GM19023 (cell line): ENCODE data around the gene CLPX.
"Not testable (repeated sequence)": the region's sequence is repeated elsewhere in the genome, so short reads cannot be mapped to it uniquely, and the experiment has no call there.

Experiments used
- ATAC-seq: cut with Tn5 transposase; IDR thresholded peaks from one replicate; pipeline ENCODE4 v1.9.1; 2021; ENCODE audit warnings: mild to moderate bottlenecking, moderate library complexity; ENCODE audit not compliant: unreplicated experiment

Gene CLPX

DNA sequence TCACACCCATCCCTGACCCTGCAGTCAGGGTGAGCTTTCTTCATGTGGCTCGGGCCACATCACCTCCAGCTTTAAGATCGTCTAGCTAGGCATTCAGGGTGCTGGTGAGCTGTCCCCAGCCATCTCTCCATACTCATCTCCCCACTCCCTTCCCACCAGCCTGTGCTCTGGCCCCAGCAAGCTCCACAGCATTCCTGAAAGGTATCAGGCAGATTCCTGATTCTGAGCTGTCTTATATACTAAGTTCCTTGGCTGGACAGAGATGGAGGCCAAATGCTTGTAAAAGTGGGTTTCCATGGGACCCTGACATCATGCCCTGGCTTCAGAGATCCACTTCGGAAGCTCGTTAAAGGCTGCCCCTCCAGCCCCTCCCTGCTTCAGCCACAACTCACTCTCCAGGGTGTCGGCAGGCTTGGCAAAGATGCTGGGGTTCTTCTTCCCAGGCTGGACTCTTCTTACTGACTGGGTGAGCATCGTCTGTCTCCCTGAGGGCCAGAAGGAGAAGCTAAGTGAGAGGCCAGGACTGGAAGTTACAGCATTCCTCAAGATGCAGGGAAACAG, 22.2 kb upstream of the CLPX start:
- ATAC-seq, result no peak

DNA sequence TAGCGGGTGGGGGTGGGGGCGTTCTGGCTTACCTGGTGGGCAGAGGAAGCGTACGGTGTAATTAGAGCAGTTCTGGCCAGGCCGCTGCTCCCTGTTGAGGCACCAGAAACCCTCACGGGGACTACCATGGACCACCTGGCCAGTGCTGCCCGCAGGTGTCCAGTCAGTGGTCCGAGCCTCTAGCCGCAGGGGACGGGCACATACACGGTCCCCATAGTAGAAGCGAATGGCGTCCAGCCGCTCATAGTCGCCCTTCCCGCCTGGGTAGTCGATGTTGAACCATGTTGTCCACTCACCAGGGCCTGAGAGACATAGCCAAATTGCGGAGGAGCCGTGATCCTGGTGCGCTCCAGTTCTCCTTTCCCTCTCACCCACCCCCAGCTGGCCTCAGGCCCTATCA, 21.6 kb upstream of the CLPX start:
- no peak for ATAC-seq

DNA sequence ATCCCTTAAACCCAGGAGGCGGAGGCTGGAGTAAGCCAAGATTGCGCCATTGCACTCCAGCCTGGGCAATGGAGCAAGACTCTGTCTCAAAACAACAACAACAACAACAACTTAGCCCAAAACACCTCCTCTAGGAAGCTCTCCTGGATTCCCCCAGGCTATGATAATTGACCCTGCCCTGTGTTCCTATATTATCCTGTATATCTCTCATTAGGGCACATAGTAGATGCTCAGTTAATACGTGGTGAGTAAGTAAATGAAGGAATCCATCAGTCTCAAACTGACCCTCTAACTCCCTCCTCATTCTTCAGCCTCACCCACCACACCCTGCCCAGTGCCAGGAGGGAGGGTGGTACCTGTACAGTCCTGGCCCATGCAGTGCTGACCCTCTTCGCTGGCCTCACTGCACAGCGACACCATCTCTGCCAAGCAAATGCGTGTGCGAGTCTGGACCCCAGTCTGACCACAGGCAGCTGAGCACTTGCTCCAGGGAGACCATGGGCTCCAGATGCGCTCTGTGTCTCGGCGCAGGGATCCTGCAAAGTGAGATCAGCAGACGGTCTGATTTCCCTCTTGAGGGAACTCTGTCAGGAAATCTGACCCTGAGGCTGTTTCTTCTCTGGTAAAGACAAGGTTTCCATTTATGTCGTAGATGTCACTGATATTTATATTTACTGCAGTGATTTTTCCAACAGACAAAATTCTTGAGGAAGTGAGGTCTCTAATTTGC, 20.0 kb upstream of the CLPX start:
- ATAC-seq, result no peak

DNA sequence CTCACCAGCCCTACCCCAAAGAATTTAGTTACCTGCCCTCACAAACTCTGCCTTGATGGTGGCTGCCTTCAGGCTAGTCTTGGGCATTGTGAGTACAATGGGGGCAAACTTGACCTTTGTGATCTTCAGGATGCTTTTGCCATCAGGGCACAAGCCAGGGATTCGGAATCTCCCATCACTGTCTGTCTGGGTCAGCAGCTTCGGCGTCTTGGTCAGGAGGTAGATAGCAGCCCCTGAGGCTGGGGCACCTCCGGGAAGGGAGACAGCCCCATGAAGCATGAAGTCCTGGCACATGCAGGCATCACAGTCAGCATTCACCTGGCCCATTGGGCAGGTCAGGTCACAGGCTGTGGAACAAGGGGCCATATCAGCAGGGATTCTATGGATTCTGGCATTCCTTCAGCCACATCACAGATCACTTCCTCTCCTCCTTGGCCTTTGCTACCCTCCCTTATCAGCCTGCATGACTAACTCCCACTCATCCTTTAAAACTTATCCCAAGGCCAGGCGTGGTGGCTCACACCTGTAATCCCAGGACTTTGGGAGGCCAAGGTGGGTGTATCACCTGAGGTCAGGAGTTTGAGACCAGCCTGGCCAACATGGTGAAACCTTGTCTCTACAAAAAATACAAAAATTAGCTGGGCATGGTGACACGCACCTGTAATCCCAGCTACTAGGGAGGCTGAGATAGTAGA, 19.2 kb upstream of the CLPX start:
- ATAC-seq, result no peak

DNA sequence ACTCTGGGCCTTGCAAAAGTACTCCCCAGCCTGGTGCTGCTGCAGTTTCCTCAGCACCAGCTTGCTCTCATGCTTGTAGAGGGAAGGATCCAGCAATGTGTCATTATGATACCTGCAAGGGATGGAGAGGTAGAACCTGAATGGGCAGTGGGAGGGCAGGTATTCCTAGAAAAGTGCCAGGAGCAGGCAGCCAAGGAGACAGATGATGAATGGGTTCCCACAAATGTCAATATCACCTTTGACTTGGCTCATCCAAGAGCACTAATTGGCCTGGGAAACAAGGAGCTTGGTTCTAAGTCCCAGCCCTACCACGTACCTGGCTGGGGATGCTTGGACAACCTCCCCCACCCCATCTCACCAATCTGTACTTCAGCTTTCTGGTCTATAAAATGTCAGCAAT, 16.8 kb upstream of the CLPX start:
- ATAC-seq, result no peak

DNA sequence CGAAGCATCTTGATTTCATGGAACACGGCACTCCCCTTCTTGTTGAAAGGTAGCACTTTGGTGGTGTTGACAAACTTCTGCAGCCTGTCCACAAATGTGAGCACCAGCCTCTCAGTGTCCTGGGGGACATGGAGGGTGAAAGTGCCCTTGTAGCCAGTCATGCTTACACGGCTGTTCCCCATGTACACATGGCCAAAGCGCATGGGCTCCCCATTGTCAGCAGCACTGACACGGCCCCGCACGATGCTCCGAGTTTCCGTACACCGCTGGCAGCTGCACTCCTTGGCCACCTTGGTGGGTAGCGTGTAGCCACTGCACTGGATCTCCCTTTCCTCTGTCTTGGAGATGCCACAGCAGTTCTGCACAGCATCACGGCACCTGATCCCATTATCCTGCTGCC, 13.4 kb upstream of the CLPX start:
- no peak for ATAC-seq

DNA sequence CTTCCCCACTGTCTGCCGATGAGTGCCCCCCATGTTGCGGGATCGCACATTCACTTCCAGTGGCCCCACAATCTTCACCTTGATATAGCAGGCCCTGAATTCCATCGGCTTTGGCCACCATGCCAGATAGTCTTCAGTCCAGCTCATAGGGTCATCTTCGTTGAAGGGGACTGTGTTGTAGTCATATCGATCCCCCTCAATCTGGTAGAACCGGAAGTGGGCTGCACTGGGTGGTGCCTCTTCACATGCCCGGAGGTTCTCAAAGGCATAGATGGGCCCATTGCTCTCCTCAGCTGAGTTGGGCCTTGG, 12.1 kb upstream of the CLPX start:
- ATAC-seq, result no peak

DNA sequence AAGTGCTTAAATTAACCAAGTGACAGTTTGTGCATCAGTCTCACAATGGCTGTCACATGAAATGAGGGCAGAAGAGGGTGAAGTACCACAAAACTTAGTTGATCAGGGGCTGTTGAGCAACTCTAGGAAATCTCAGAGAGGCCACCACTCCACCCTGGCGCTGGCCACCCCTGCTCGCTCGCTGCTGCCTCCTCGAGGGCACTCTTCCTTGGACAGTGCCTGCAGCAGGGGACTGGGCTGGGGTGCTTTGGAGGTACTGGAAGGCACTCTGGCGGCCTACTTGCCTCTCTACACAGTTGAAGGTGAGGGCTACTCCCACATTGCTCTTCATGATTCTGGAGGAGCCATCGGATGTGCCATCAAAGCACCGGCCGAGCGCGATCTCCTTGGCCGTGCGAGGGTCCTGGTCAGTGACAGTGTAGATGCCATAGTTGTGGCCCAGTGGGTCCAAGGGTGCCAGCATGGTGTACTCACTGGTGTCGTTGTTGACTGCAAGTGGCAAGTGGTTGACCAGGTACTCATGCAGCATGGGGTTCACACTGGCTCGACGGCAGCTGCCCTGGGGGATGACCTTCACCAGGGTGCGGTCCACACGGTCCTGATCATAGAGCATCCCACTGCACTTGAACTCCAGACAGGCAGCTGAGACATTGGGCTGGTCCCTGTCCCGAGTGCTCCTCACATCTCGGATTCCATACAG, 11.6 kb upstream of the CLPX start:
- no peak for ATAC-seq

DNA sequence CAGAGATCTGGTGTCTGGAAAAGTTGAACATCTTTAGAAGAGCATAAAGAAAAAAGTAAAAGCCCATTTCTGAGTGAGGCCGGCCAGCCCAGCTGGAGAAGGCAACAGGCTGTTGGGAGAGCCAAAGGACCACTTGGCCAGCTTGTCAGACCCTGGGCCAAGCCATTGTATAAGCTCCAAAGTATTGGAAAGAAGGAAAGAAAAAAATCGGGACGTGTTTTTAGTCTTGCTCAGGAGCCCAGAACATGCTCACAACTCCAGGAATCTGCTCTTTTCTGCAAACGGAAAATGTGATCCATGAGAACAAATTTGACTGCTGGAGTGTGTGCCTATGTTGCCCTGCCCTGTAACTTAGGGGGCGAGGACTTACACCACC, 10.4 kb upstream of the CLPX start:
- ATAC-seq, result no peak

DNA sequence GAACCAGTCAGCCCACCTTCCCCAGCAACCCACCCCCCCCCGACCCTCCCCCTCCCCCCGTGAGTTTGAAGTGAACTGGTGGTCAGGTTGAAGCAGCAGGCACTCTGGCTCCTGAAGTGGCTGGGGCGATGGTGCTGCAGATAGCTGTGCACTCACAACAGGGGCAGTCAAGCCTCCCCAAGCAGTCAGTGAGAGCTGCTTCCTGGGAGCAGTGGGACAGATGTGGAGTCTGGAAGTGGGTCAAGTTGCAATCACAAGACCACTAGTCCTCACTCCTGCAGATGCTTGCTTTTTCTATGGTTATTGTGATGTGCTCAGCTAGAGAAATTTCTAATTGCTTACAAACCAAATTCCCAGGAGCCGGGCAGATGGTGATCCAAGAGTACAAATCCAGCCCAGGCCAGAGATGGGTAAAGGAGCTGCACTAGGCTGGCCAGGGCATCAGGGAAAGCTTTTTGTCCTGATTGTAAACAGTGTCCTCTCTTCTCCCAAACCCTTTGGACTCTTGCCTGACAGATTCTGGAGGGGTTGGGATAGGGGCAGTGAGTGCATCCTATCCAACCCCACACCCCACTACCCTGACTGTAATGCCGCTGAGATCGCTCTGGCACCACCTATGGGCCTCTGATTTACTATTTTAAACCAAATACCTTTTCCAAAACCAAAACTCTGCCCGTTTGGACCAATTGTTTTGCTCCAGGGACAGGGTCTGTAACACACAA, 9.8 kb upstream of the CLPX start:
- no peak for ATAC-seq

DNA sequence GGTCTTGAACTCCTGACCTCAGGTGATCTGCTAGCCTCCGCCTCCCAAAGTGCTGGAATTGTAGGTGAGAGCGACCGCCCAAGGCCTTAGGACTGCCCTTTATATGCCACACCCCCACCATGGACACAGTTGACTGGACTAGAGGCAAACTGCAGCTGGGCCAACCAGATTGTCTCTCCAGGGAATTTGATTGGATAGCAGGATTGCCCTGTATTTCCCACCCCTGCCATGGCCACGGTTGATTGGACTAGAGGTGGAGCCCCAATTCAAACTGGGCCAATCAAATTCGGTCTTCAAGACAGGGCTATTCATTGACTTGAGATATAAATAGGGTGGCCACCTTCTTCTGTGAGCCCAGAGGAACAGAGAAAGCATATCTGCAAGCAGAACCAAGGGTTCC, 6.9 kb upstream of the CLPX start:
- no peak for ATAC-seq

DNA sequence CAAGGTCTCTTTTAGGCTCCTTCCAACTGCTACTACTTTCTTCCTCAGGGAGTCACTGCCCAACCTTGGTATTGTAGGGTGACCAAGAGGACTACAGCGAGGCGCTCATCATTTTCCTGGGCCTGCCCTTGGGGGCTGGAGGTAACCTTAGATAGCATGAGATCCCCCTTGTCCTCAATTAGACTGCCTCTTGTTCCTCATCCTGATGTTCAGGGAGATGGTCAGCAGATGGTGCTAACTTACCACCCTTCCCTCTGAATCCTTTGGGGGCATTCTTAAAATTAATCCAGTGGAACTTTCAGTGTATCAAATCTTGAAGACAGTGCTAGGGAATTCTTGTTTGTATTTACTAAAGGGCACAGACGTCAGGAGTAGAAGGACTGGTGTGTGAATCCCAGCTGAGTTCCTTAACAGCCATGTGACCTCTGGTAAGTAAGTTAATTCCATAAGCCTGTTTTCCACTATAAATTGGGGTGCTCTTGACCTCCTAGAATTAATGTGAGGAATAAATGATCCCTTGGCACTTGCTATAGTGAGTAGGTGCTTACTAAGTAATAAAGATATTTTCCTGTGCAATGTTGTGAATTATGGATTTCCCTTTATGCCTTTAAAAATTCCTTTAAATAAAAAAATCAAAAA, 4.1 kb upstream of the CLPX start:
- ATAC-seq, result no peak

DNA sequence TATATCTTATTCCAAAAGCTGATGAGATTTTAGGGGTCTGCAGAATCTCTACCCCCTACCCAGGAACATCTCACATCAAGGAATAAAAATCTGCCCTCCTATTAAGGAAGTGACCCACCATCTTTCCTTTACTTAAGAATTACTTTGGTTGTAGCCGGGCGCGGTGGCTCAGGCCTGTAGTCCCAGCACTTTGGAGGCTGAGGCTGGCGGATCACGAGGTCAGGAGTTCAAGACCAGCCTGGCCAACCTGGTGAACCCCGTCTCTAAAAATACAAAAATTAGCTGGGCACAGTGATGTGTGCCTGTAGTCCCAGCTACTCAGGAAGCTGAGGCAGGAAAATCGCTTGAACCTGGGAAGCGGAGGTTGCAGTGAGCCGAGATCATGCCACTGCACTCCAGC, 3.3 kb upstream of the CLPX start:
- not testable (repeated sequence) for ATAC-seq

DNA sequence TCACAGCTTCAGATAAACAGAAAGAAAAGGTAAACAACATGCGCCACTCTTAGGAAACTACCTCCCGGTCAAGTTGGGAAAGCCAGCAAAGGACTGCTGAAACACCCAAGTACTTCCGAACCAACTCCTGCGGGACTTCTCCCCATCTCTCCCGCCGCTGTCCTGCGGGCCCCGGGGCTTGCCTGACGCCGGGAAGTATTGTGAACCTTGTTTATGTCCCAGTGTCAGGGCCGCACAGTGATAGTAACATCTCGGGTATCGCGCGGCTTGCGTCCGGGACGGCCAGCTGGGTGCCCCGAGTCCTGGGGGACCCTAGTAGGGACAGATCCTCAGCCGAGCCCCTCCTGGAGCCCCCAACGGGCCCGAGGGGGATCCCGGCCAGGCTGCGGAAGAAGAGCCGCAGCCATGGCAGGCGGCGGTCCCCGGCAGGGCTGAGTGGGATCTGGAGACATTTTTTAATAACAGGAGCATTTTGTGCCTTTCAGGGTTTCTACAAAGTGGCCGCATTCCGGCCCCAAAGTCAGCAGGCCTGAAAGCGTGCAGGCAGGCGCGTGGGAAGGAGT, 756 bp downstream of the CLPX start:
- peak; percentile 34 for ATAC-seq

DNA sequence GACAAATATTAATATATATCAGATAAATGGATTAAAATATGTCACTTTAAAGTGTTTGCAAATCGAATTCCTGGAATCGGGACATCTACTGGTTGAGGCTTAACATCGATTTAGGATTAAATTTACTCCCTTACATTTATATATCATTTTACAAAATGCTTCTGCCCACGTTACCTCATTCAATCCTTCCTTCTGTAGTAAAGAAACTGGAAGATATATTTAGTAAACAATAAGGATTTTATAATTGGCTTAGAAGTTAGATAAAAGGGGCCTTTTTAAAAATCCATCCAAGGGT, 1.3 kb downstream of the CLPX start:
- no peak for ATAC-seq

DNA sequence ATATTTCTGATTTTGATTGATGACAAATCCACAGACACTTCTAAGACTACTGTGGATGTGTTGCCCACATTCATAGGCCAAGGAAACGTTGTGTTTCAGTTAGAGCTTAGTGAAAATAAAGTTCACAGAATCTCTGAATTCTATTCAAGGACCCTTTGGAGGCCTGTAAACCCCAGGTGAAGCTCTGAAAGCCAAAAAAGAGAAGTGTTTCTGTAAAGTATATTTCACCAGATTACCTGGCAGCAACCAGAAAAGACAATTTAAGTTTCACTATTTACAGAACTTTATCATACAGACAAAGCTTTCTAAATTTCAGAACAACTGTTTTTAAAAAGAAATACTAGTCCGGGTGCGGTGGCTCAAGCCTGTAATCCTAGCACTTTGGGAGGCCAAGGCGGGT, 2.6 kb downstream of the CLPX start:
- no peak for ATAC-seq

DNA sequence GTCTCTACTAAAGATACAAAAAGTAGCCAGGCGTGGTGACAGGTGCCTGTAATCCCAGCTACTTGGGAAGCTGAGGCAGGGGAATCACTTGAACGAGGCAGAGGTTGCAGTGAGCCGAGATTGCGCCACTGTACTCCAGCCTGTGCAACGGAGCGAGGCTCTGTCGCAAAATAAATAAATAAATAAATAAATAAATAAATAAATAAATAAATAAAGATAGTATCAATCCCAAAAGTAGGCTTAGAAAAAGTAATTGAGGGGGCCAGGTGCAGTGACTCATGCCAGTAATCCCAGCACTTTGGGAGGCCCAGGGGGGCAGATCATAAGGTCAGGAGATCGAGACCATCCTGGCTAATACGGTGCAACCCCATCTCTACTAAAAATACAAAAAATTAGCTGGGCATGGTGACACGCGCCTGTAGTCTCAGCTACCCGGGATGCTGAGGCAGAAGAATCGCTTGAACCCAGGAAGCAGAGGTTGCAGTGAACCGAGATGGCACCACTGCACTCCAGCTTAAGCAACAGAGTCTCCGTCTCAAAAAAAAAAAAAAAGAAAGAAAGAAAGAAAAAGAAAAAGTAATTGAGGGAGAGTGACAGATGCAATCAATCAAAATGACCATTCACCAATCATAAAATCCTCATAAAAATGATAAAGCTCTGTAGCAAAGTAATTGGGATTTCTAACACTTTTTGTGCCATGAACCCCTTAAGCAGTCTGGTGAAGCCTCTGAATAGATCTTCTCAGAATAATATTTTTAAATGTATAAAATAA, 3.4 kb downstream of the CLPX start:
- ATAC-seq, result not testable (repeated sequence)

DNA sequence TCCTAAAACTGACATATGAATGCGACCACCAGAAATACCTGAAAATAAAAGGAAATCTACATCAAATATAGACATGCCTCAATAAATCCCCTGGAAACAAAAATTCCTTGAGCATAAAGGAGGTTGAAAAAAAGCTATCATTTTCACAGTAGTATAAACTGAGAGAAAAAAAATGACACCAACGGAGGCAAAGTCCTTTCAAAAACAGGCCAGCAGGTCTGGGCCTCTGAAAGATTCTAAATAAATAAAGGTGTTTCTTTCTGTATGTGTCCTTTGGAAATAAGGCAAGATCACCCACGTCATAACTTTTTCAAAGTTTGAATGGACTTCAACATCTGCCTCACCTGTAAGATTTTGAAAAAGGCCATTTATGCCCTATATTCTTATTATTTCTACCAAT, 5.0 kb downstream of the CLPX start:
- no peak for ATAC-seq

DNA sequence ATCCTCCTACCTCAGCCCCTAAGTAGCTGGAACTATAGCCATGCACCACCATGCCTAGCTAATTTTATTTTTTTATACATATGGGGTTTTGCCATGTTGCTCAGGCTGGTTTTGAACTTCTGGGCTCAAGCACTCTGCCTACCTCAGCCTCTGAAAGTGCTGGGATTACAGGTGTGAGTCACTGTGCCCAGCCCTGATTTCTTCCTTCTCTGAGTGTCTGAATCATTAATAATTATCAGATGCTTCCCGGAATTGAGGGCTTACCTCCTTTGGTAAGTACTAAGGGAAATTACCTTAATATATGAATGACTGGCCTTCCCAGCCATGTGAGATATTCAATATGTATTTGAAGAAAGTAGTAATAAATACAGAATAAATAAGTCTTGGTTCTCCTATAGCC, 7.2 kb downstream of the CLPX start:
- no peak for ATAC-seq

DNA sequence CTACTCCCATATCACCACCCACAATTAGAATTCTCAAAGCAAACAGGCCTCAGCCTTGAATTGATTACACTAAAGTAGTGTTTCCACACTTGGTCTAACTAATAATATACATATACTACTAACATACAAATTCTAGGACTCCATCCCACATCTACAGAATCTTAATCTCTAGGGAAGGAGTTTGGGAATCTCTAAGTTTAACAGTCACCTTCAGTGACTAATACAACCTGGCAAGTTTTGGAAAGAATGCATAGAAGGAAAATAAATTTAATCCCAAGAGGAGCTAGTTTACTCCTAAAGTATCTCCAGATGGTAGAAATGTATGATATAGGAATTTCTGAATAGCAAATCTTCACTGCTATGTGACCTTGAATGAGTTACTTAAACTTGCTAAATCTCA, 9.1 kb downstream of the CLPX start:
- ATAC-seq, result no peak
